ENCODE measurements around the gene STK32C. TPM values are rescaled to one million over a fixed set of nuclear protein-coding genes. Genes with fewer than 3 reads are reported as not detected.

STK32C gene
- total RNA-seq, 1 donor from 2014 or later, result 18.3 TPM

GRCh38 chr10:132174237-132174636 lies 133.5 kb downstream of the STK32C start:
- DNase-seq (ENCODE audit: low spot score), result no peak

DNA sequence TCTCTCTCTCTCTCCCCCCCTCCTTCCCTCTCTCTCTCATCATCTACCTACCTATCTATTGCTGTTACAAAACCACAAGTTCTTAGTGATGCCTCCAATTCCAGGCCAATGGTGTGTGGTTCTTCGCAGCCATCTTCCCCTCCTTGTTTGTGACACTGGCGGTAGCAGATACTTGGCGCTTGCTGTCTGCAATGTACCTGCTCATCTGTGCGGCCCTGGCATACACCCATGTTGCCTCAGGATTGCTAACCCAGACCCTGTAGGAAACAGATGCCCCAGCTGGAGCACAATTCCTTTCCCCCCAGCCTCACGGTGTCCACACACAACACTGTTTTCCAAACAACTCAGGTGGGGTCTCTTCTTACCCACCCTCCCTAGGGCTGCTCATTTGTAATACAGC lies 134.6 kb downstream of the STK32C start:
- DNase-seq (ENCODE audit: low spot score), result no peak

GRCh38 chr10:132172091-132173066 lies 135.4 kb downstream of the STK32C start:
- DNase-seq (ENCODE audit: low spot score), result no peak

- DNase-seq (ENCODE audit: low spot score), result no peak
Observed at GRCh38 chr10:132170561-132171361, 137.0 kb downstream of the STK32C start.

GRCh38 chr10:132169766-132170560 lies 137.8 kb downstream of the STK32C start:
- no peak for DNase-seq (ENCODE audit: low spot score)

- DNase-seq (ENCODE audit: low spot score), result no peak
Observed at GRCh38 chr10:132169031-132169765, 138.6 kb downstream of the STK32C start.

- DNase-seq (ENCODE audit: low spot score), result no peak
Observed at GRCh38 chr10:132168571-132169030, 139.1 kb downstream of the STK32C start.

GRCh38 chr10:132167976-132168375 lies 139.8 kb downstream of the STK32C start:
- DNase-seq (ENCODE audit: low spot score), result no peak

DNA sequence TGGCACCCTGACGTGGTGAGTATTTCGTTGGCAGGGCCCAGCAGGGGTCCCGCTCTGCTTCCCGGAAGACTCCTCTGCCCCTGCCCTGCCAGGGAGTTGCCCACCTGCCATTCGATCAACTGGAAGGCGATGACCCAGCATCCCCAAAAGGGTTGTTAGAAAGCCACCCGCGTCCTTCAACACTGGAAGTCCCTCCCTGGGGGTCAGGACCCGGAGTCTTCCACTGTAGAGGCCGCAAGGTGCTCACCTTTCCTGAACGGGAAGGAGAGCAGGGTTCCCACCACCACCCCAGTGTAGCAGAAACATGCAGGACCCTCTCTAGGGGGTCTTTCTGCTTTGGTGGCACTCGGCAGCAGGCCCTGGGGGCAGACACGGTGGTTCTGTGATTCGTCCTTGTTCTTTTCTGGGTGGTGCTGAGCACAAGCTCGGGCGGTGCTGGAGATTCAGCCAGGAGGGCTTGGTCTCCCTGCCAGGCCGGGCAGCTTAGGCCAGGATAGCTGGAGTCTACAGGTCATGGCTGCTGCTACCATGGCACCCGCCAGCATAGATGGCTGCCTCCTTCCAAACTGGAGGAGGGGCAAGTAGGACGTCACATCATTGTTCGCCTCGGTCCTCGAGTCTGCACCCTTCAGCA lies 140.6 kb downstream of the STK32C start:
- DNase-seq (ENCODE audit: low spot score), result no peak

- no peak for DNase-seq (ENCODE audit: low spot score)
Observed at GRCh38 chr10:132166216-132166950, 141.4 kb downstream of the STK32C start.

DNA sequence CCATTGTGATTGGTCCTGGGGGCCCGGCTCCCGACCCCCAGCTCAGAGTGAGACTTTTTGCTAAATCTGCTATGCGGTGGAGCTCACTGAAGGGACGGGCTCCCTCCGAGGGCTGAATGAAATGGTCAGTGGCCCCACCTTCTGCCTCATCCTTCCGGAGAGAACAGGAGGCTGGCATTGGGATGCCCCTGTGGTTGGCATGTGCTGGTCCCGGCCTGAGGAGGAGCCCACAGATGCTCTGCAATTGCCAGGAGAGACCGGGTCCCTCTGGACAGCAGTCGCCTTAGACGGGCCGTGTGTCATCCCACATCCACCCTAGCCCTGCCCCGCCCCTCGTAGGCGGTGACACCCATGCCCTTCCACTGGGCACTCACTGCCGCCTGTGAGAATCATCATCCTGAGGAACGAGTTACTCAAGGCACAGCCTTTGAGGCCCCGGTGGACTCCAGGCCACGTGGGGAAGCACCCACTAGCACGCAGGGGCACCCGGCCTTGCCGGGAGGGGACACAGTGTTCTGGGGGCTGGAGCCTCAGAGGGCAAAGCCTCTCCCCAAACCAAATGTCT lies 142.3 kb downstream of the STK32C start:
- no peak for DNase-seq (ENCODE audit: low spot score)

DNA sequence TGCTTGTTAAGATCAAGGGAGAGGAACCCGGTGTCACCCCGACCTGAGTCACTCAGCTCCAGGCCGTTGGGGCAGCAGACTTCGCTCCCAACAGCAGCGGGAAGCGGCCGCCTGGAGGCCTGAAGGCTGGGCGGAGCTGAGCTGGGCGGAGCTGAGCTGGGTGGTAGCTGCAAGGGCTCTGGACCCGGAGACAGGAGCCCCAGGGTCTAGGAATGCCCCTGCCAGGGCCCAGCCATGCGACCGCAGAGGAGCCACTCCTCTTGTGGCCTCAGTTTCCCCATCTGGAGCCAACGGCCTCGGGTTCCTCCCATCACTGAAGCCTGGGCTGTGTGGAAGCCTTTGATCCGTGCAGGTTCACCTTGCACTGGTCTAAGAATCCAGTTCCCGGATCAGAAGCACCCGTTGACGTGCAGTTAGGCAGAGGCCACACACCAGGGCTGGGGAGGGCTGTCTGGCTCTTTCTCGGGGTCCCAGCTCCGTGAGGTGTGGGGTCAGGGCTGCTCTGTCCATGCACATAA lies 142.9 kb downstream of the STK32C start:
- no peak for DNase-seq (ENCODE audit: low spot score)

- DNase-seq (ENCODE audit: low spot score), result no peak
Observed at GRCh38 chr10:132163826-132164515, 143.8 kb downstream of the STK32C start.

- DNase-seq (ENCODE audit: low spot score), result no peak
Observed at GRCh38 chr10:132163278-132163765, 144.4 kb downstream of the STK32C start.

DNA sequence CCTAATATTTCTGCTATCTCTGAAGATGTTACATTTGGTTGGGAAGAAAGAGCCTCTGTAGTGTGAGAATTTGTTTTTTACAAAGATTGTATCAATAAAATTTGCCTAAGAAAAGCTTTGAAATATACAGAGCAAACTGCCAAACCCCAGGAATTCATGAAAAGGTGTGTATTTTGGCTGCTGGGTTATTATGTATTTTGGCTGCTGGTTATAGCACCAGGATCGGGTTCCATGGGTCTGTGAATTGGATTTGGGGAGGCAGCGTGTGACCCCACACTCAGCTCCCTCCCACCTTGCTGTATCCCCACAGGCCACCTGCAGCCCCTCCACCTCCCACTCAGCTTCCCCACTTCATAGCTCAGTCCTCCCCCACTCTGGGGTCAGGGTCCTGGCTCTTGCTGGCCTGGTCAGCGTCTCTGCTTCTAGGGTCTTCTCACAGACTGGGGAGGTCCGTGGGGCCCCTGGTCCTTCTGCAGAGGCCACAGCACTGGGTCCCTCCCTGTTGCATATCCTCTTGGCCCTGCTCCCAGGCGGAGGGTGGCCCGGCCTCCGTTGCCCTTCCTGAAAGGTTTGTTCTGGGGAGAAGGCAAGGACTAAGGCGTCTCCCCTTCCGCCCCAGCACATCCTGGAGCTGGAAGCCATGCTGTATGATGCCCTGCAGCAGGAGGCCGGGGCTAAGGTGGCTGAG lies 145.0 kb downstream of the STK32C start:
- no peak for DNase-seq (ENCODE audit: low spot score)

GRCh38 chr10:132162021-132162531 lies 145.7 kb downstream of the STK32C start:
- no peak for DNase-seq (ENCODE audit: low spot score)
